Measurements from ENCODE around the gene DNAJC5.
A peak's percentile ranks its signal among the peaks of the same experiment; 100 is the strongest.

Gene DNAJC5

DNA sequence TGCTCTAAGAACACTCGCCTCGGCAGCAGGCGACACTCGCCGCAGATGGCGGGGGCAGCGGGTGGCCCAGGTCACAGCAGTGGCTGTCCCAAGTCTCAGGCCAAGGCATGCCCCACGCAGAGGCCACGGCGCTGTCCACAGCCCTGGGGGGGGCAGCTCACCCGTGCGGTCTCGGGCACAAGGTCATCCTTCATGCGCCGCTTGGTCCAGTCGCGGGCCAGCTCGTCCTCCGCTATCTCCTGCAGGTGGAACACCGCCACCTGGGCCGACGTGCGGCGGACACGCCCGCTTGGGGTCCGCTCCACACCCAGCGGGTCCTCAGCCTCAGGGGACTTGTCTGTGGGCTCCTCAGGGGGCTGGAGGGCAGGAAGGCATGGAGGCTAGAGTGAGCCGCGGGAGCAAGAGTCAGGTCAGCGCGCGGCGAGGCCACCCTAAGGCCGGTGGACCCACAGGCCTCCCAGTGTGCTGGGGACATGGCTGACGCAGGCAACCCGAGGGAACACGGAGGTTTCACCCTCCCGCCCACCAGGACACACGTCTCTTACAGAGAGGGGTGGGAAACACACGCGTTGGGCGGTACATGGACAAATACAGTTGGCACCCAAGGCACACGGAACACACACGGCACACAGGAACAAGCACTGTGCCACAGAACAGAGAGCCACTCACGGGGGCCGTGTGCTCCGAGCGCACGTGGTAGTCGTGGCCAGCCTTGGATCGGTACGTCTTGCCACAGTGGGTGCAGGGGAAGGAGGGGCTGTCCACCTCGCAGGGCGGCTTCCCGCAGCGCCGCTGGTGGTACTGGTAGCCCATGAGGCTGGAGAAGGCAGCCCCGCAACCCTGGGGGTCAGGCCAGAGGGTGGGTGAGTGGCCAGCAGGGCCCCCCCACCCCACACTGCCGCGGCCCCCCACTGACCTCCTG lies 67.8 kb downstream of the DNAJC5 start:
- WGBS, 2 experiments, result 96 to 97% methylated on average over 61 of the region's 61 CpGs
- Histone ChIP-seq H3K36me3 (ENCODE audit: control insufficient read depth, insufficient read depth, low read length) (peaks cover 43% of the 10 kb centered on the region), H3K4me1 (ENCODE audit: control insufficient read depth, insufficient read depth, low read length) (peaks cover 21% of the 10 kb centered on the region), H3K27me3 (ENCODE audit: control insufficient read depth, insufficient read depth, low read length, poor library complexity, severe bottlenecking) (no peaks in the 10 kb centered on the region), H3K4me3 (ENCODE audit: insufficient read depth, low read depth, low read length) (no peak overlapping the region), H3K27ac (ENCODE audit: insufficient read depth, low read depth, low read length, poor library complexity, severe bottlenecking) (no peak overlapping the region), H3K9me3 (ENCODE audit: control insufficient read depth, low read length) (no peaks in the 10 kb centered on the region)

GRCh38 chr20:63963348-63963741 lies 68.4 kb downstream of the DNAJC5 start:
- H3K9me3 ChIP-seq (ENCODE audit: control insufficient read depth, low read length), result no peaks in the 10 kb centered on the region
- H3K4me3 ChIP-seq (ENCODE audit: insufficient read depth, low read depth, low read length), result no peak overlapping the region
- 95% methylated on average over 27 of the region's 27 CpGs for WGBS, 2 experiments
- peaks cover 43% of the 10 kb centered on the region for H3K36me3 ChIP-seq (ENCODE audit: control insufficient read depth, insufficient read depth, low read length)
- peaks cover 14% of the 10 kb centered on the region for H3K4me1 ChIP-seq (ENCODE audit: control insufficient read depth, insufficient read depth, low read length)
- no peaks in the 10 kb centered on the region for H3K27me3 ChIP-seq (ENCODE audit: control insufficient read depth, insufficient read depth, low read length, poor library complexity, severe bottlenecking)
- H3K27ac ChIP-seq (ENCODE audit: insufficient read depth, low read depth, low read length, poor library complexity, severe bottlenecking), result no peak overlapping the region

DNA sequence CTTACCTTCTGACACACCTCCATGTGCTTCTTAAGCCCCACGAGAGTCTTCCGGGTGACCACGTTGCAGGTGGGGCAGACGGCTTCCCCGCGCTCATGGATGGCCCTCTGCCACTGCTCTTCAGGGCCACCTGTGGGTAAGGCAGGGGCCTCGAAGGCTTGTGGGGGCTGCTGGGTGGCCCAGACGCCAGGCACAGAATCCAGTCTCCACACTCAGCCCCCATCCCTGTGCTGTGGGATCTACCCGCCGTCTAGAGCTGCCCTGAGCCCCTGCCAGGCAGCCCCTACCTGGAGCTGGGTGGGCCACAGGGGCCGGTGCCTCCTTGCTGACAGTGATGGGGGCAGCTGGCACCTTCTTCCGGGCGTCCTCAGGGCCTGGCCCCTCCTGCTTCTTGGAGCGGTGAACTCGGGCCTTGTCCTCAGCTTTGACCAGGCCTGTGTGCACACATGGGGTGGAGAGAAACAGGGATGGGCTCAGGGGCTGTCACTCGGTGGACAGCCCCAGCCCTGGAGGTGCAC lies 68.9 kb downstream of the DNAJC5 start:
- H3K27me3 ChIP-seq (ENCODE audit: control insufficient read depth, insufficient read depth, low read length, poor library complexity, severe bottlenecking), result no peaks in the 10 kb centered on the region
- peaks cover 13% of the 10 kb centered on the region for H3K4me1 ChIP-seq (ENCODE audit: control insufficient read depth, insufficient read depth, low read length)
- H3K4me3 ChIP-seq (ENCODE audit: insufficient read depth, low read depth, low read length), result no peak overlapping the region
- H3K36me3 ChIP-seq (ENCODE audit: control insufficient read depth, insufficient read depth, low read length), result peaks cover 43% of the 10 kb centered on the region
- no peaks in the 10 kb centered on the region for H3K9me3 ChIP-seq (ENCODE audit: control insufficient read depth, low read length)
- H3K27ac ChIP-seq (ENCODE audit: insufficient read depth, low read depth, low read length, poor library complexity, severe bottlenecking), result no peak overlapping the region
- 95 to 96% methylated on average over 16 of the region's 16 CpGs for WGBS, 2 experiments

- Histone ChIP-seq H3K36me3 (ENCODE audit: control insufficient read depth, insufficient read depth, low read length) (peaks cover 43% of the 10 kb centered on the region), H3K9me3 (ENCODE audit: control insufficient read depth, low read length) (no peaks in the 10 kb centered on the region)
- WGBS, 2 experiments, result 93 to 94% methylated on average over 16 of the region's 16 CpGs
Measured at GRCh38 chr20:63964412-63964811, 69.5 kb downstream of the DNAJC5 start.

DNA sequence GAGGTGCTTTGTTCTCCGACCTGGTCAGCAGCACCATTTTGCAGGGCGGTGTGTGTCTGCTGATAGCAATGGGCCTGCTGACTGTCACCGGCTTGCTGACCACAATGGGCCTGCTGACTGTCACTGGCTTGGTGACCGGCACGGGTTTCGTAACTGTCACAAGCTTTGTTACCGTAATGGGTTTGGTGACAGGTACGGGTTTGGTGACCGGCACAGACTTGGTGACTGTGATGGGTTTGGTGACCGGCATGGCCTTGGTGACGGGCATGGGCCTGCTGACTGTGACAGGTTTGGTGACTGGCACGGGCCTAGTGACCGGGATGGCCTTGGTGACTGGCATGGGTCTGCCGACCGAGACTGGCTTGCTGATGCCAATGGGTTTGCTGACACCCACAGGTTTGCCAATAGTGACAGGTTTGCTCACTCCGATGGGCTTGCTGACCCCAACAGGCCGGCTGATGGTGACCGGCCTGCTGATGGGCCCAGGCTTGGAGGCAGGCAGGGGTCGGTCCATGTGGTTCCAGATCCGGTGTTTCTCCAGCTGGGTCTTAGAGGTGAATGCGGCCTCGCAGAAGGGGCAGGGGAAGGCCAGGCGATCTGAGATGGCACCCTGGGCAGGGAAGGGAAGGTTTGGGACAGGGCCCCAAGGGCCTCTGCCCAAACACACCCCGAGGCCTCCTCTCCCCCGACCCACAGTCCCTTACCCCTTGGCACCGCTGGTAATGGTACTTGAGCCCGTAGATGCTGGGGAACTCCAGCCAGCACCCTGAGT lies 71.4 kb downstream of the DNAJC5 start:
- Histone ChIP-seq H3K9me3 (ENCODE audit: control insufficient read depth, low read length) (no peaks in the 10 kb centered on the region), H3K27me3 (ENCODE audit: control insufficient read depth, insufficient read depth, low read length, poor library complexity, severe bottlenecking) (peaks cover 12% of the 10 kb centered on the region), H3K36me3 (ENCODE audit: control insufficient read depth, insufficient read depth, low read length) (peaks cover 39% of the 10 kb centered on the region), H3K4me3 (ENCODE audit: insufficient read depth, low read depth, low read length) (no peak overlapping the region), H3K4me1 (ENCODE audit: control insufficient read depth, insufficient read depth, low read length) (peaks cover 6% of the 10 kb centered on the region), H3K27ac (ENCODE audit: insufficient read depth, low read depth, low read length, poor library complexity, severe bottlenecking) (no peak overlapping the region)
- WGBS, 2 experiments, result 96% methylated on average over 27 of the region's 27 CpGs

More at GRCh38 chr20:63964412-63964811, 69.5 kb downstream of the DNAJC5 start:
- Histone ChIP-seq H3K27ac (ENCODE audit: insufficient read depth, low read depth, low read length, poor library complexity, severe bottlenecking) (no peak overlapping the region), H3K4me1 (ENCODE audit: control insufficient read depth, insufficient read depth, low read length) (peaks cover 9% of the 10 kb centered on the region), H3K27me3 (ENCODE audit: control insufficient read depth, insufficient read depth, low read length, poor library complexity, severe bottlenecking) (no peaks in the 10 kb centered on the region), H3K4me3 (ENCODE audit: insufficient read depth, low read depth, low read length) (no peak overlapping the region)

DNA sequence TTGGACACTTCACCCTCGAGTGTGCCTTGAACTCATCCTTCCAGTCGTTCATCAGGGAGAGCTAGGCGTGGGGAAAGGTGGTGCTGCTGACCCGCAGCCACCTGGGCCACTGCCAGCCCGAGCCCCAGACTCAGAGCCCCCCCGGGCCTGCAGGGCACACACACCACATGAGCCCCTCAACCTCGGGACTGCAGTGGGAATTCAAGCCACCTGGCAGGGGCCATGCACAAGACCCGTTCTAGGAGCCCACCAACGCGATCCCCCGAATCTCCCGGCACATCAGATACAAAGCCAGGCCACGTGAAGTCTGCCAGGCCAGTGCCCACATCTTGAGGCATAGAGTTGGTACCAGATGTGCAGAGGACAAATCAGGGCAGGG lies 72.0 kb downstream of the DNAJC5 start:
- 95 to 97% methylated on average over 13 of the region's 13 CpGs for WGBS, 2 experiments
- Histone ChIP-seq H3K4me3 (ENCODE audit: insufficient read depth, low read depth, low read length) (no peak overlapping the region), H3K27ac (ENCODE audit: insufficient read depth, low read depth, low read length, poor library complexity, severe bottlenecking) (no peak overlapping the region), H3K4me1 (ENCODE audit: control insufficient read depth, insufficient read depth, low read length) (peaks cover 6% of the 10 kb centered on the region), H3K36me3 (ENCODE audit: control insufficient read depth, insufficient read depth, low read length) (peaks cover 34% of the 10 kb centered on the region), H3K9me3 (ENCODE audit: control insufficient read depth, low read length) (no peaks in the 10 kb centered on the region), H3K27me3 (ENCODE audit: control insufficient read depth, insufficient read depth, low read length, poor library complexity, severe bottlenecking) (peaks cover 12% of the 10 kb centered on the region)

DNA sequence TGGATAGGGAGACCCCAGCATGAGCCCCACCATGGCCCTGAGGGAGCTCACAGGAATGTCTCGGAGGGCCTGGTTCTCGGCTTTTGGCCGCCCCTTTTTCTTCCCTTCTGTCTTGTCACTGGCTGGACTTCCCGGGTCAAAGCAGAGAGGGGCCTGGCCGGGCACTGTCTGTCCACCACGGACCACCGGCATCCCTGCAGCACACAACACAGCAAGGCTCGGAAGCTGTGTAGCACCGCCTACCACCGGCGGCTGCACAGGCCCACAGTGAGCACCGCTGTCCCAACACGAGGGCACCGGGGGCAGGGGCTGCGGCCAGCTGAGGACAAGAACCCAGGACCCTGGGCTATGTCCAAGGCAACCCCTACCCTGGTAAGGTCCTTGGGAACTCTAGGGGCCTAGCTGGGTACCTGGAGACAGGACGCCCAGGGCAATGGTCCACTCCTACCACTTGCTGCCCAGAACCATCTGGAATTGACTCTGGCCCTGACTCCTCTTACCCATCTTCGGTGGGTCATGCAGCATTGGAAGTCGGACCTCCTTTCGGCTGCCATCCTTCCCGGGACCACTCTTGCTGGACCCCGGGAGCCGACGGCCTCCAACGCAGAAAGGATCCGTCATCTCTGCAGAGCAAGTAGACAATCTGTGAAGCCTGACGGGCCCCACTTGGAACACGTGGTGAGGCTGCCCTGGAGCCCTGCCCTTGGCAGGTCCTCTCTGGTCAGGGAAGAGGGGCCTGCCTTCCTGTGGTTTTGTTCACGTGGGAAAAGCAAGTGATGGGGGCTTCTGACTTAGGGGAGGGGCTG lies 72.6 kb downstream of the DNAJC5 start:
- no peak overlapping the region for H3K4me3 ChIP-seq (ENCODE audit: insufficient read depth, low read depth, low read length)
- H3K36me3 ChIP-seq (ENCODE audit: control insufficient read depth, insufficient read depth, low read length), result peaks cover 34% of the 10 kb centered on the region
- no peaks in the 10 kb centered on the region for H3K9me3 ChIP-seq (ENCODE audit: control insufficient read depth, low read length)
- peaks cover 6% of the 10 kb centered on the region for H3K4me1 ChIP-seq (ENCODE audit: control insufficient read depth, insufficient read depth, low read length)
- 93% methylated on average over 28 of the region's 28 CpGs for WGBS, 2 experiments
- H3K27me3 ChIP-seq (ENCODE audit: control insufficient read depth, insufficient read depth, low read length, poor library complexity, severe bottlenecking), result peaks cover 12% of the 10 kb centered on the region
- no peak overlapping the region for H3K27ac ChIP-seq (ENCODE audit: insufficient read depth, low read depth, low read length, poor library complexity, severe bottlenecking)

GRCh38 chr20:63968136-63968927 lies 73.4 kb downstream of the DNAJC5 start:
- Histone ChIP-seq H3K27ac (ENCODE audit: insufficient read depth, low read depth, low read length, poor library complexity, severe bottlenecking) (no peak overlapping the region), H3K4me1 (ENCODE audit: control insufficient read depth, insufficient read depth, low read length) (peaks cover 6% of the 10 kb centered on the region), H3K4me3 (ENCODE audit: insufficient read depth, low read depth, low read length) (peak overlapping the region; percentile 61), H3K36me3 (ENCODE audit: control insufficient read depth, insufficient read depth, low read length) (peaks cover 29% of the 10 kb centered on the region), H3K27me3 (ENCODE audit: control insufficient read depth, insufficient read depth, low read length, poor library complexity, severe bottlenecking) (peaks cover 15% of the 10 kb centered on the region), H3K9me3 (ENCODE audit: control insufficient read depth, low read length) (no peaks in the 10 kb centered on the region)
- WGBS, 2 experiments, result 89 to 92% methylated on average over 14 of the region's 14 CpGs

Data from ectodermal cell (in vitro differentiated cells).